K562 (cell line): ENCODE measurements around the gene LTBP1. TPM values are rescaled to one million over a fixed set of nuclear protein-coding genes. Genes with fewer than 3 reads are reported as not detected.

ENCODE experiments used
- ATAC-seq: fragments of 200-7000 bp; cut with Tn5 transposase; 3 replicates; pipeline ENCODE4 v1.9.1; 2020; ENCODE audit warnings: moderate library complexity
- BruUV-seq: library from RNA; stranded (reverse); fragments of 400-500 nt; replicated peaks from 2 replicates; lab custom pipeline; 2021; lab: Mats Ljungman, UMichigan
- CTCF ChIA-PET: fragments of 300-600 bp; formaldehyde crosslinking; extraction: SDS; loops from one replicate; lab custom pipeline; 2021; ENCODE audit warnings: low intra/inter-chr PET ratio; lab: Yijun Ruan, JAX
- POLR2A ChIA-PET: fragments of 300-600, 350-650 bp; sonication (Branson Sonifier 250); formaldehyde crosslinking; extraction: SDS; loops from one replicate; lab custom pipeline; 2021; ENCODE audit warnings: antibody characterized with exemption, inconsistent platforms; lab: Yijun Ruan, JAX
- DNase-seq, 4 experiments: peaks; one replicate each; pipeline versions ENCODE4 v3.0.0 to v3.0.0-alpha.2; 2011 to 2018; ENCODE audit warnings: low spot score in 3 of 4, mixed read lengths in 3 of 4; ENCODE audit errors: extremely low read depth in 1 of 4
- FAIRE-seq: peaks from 2 replicates; lab custom pipeline; 2011; peaks lifted over from hg19 to GRCh38; lab: Jason Lieb, UNC
- H2AFZ ChIP-seq: 2 replicates; pipeline ENCODE4 v1.6.0; 2011; ENCODE audit warnings: low read depth, low read length, control low read depth, inconsistent platforms
- H3K27ac ChIP-seq: fragments of 200-600 bp; 3 replicates; pipeline ENCODE4 v1.8.0; 2011; ENCODE audit warnings: low read depth, mild to moderate bottlenecking, control low read depth, inconsistent platforms, low read length, moderate library complexity, mixed read lengths; ENCODE audit errors: extremely low read depth
- H3K27me3 ChIP-seq, 2 experiments: fragments of 300-600 bp in 1 of 2; 2 replicates in 1 of 2; 3 replicates in 1 of 2; pipeline versions ENCODE4 v1.6.0 to v1.8.0; 2011; ENCODE audit warnings: inconsistent platforms in 2 of 2, low read length in 2 of 2, mild to moderate bottlenecking in 1 of 2, mixed read lengths in 1 of 2, moderate library complexity in 1 of 2; ENCODE audit not compliant: control insufficient read depth in 2 of 2, insufficient read depth in 2 of 2
- H3K36me3 ChIP-seq: fragments of 300-600 bp; 3 replicates; pipeline ENCODE4 v1.8.0; 2011; ENCODE audit warnings: mild to moderate bottlenecking, low read length, inconsistent platforms; ENCODE audit not compliant: control insufficient read depth, insufficient read depth
- H3K4me1 ChIP-seq, 2 experiments: fragments of 200-600 bp in 1 of 2; replicated peaks in 1 of 2; 2 replicates in 1 of 2; 3 replicates in 1 of 2; pipeline versions ENCODE4 v1.5.1 to v1.8.0; 2011; ENCODE audit warnings: inconsistent platforms in 2 of 2, low read length in 2 of 2, mild to moderate bottlenecking in 1 of 2, mixed read lengths in 1 of 2, moderate library complexity in 1 of 2; ENCODE audit not compliant: control insufficient read depth in 2 of 2, insufficient read depth in 2 of 2
- H3K4me2 ChIP-seq: 2 replicates; pipeline ENCODE4 v1.6.1; 2011; ENCODE audit warnings: low read length, control low read depth, inconsistent platforms, mixed read lengths; ENCODE audit not compliant: insufficient read depth
- H3K4me3 ChIP-seq: fragments of 200-600 bp; sonication (generic), shearing (Covaris generic); 2 replicates; pipeline ENCODE4 v1.5.1; 2016; ENCODE audit warnings: control low read depth, inconsistent platforms
- H3K79me2 ChIP-seq: fragments of 200-600 bp; 3 replicates; pipeline ENCODE4 v1.8.0; 2011; ENCODE audit warnings: low read length, inconsistent platforms; ENCODE audit not compliant: control insufficient read depth, insufficient read depth
- H3K9ac ChIP-seq, 2 experiments: 2 replicates each; pipeline versions ENCODE4 v1.6.0 to v1.6.1; 2011; ENCODE audit warnings: low read depth in 2 of 2, low read length in 2 of 2, control low read depth in 1 of 2, inconsistent platforms in 1 of 2, mild to moderate bottlenecking in 1 of 2, mixed read lengths in 1 of 2; ENCODE audit not compliant: insufficient read depth in 1 of 2
- H3K9me1 ChIP-seq: one replicate; pipeline ENCODE4 v1.6.0; 2011; ENCODE audit warnings: inconsistent platforms, mild to moderate bottlenecking, low read length, moderate library complexity; ENCODE audit not compliant: control insufficient read depth, insufficient read depth
- H3K9me3 ChIP-seq: replicated peaks from 2 replicates; pipeline ENCODE4 v1.5.1; 2011; ENCODE audit warnings: low read depth, low read length, inconsistent platforms; ENCODE audit not compliant: control insufficient read depth, insufficient read depth
- H4K20me1 ChIP-seq: replicated peaks from 2 replicates; pipeline ENCODE4 v1.6.1; 2011; ENCODE audit warnings: low read length, inconsistent platforms, mixed read lengths; ENCODE audit not compliant: control insufficient read depth, insufficient read depth
- CTBP1 ChIP-seq: fragments of 450-650 bp; IDR thresholded peaks from 2 replicates; pipeline ENCODE4 v1.6.1; 2016; ENCODE audit warnings: borderline replicate concordance
- GATAD2B ChIP-seq: fragments of 450-650 bp; IDR thresholded peaks from 2 replicates; pipeline ENCODE4 v1.6.1; 2017; ENCODE audit warnings: mild to moderate bottlenecking, borderline replicate concordance
- MIER1 ChIP-seq: fragments of 450-650 bp; IDR thresholded peaks from 2 replicates; pipeline ENCODE4 v1.6.1; 2016; ENCODE audit warnings: antibody characterized with exemption, mild to moderate bottlenecking, low read depth
- NFRKB ChIP-seq: fragments of 450-650 bp; IDR thresholded peaks from 2 replicates; pipeline ENCODE4 v1.6.1; 2016; ENCODE audit warnings: low read depth
- SMAD1 ChIP-seq: fragments of 150-350 bp; IDR thresholded peaks from 2 replicates; pipeline ENCODE4 v1.6.1; 2014; ENCODE audit warnings: low read length, low read depth; ENCODE audit not compliant: partially characterized antibody
- ZNF146 ChIP-seq: IDR thresholded peaks from one replicate; pipeline ENCODE4 v1.6.1; 2018; ENCODE audit warnings: missing compliant biosample characterization; ENCODE audit not compliant: unreplicated experiment
- WGBS: fragments of 100-300 bp; shearing (Covaris generic); methylation state at CpG from one replicate; pipeline ENCODE4 v1.1.6; 2016; ENCODE audit warnings: low coverage, mixed read lengths; ENCODE audit not compliant: insufficient coverage; ENCODE audit errors: missing lambda C conversion rate; 5-methylcytosine and 5-hydroxymethylcytosine counted together
- in situ Hi-C: fragments of 300-500 bp; cut with MboI; formaldehyde crosslinking; loops from 4 replicates; pipeline ENCODE4 v1.15.0; 2018; ENCODE audit warnings: inconsistent platforms, mixed read lengths
- intact Hi-C: fragments of 100-400 bp; cut with micrococcal nuclease; formaldehyde crosslinking; loops from 2 replicates; pipeline ENCODE4 v1.14.2; 2022
- polyA plus RNA-seq, 8 experiments: library from polyadenylated mRNA; depleted of rRNA in 4 of 8; stranded (reverse) in 5 of 8; unstranded in 3 of 8; fragments of >200 nt; fragmentation: Nextera tagmentation in 2 of 8; fragmentation: Illumina TruSeq in 1 of 8; extraction: Ambion mirVana in 2 of 8; extraction: Trizol in 1 of 8; gene quantifications; 2 replicates each; pipeline versions ENCODE4 v1.2.1 to v1.2.3, GENCODE V29; 2011 to 2014; ENCODE audit warnings: inconsistent platforms in 1 of 8, missing spikeins in 1 of 8
- total RNA-seq, 7 experiments: library from RNA; depleted of rRNA in 6 of 7; stranded (reverse); fragments of >200 nt in 6 of 7; fragmentation: Illumina TruSeq in 2 of 7; extraction: Trizol in 2 of 7; gene quantifications; 2 replicates each; pipeline versions ENCODE4 v1.2.1 to v1.2.3, GENCODE V29; 2011 to 2021; ENCODE audit warnings: low replicate concordance in 1 of 7
- TF ChIP-seq, protein P1 (sequence below), 2 experiments: IDR thresholded peaks; 2 replicates each; pipeline ENCODE4 v1.6.1; 2012; ENCODE audit warnings: improper control_type of control experiment in 2 of 2, low read depth in 2 of 2, low read length in 2 of 2, borderline replicate concordance in 1 of 2
- TF ChIP-seq, protein P2 (sequence below): fragments of 150-350 bp; conservative IDR thresholded peaks from 2 replicates; pipeline ENCODE4 v1.6.1; 2014; ENCODE audit warnings: low read length

LTBP1 gene
- total and polyA plus RNA-seq, 9 of the 15 experiments (the other 6 are each of a cell fraction or from before 2014, with no cell fraction given), result 3.6 to 16.4 (median 8.5) TPM

- ChIA-PET CTCF (no interaction called here), POLR2A (interaction anchor here (0.6 to 1.3 kb wide), 3 partner anchors 10 to 397 kb away, joined by 3 read pairs; no protein-coding TSS in a partner anchor)
- H3K79me2 ChIP-seq, result no peaks in the 10 kb centered on the region
- in situ Hi-C loops, result no loop called here
- H3K9me1 ChIP-seq, result no peaks in the 10 kb centered on the region
- FAIRE-seq (no peak), ATAC-seq (peak; percentile 32), DNase-seq (no peak)
- H4K20me1 ChIP-seq, result no peaks in the 10 kb centered on the region
- no peak overlapping the region for H2AFZ ChIP-seq
- intact Hi-C loops, result loop anchor here (1.0 kb wide), 1 partner anchor 42 kb away; no protein-coding TSS in a partner anchor
- no peaks in the 10 kb centered on the region; a peak in 3 of 5 replicates for H3K4me1 ChIP-seq
- H3K4me2 ChIP-seq, result no peak overlapping the region
- no peaks in the 10 kb centered on the region for H3K36me3 ChIP-seq
- BruUV-seq, result no TSS peak
- H3K9ac ChIP-seq, result peak overlapping the region in 1 of 2 experiments; percentile 59; a peak in 1 of 4 replicates
- no peaks in the 10 kb centered on the region; a peak in 1 of 5 replicates for H3K27me3 ChIP-seq
- no peaks in the 10 kb centered on the region for H3K9me3 ChIP-seq
- WGBS, result 30% methylated on average over 1 of the region's 1 CpG
- TF ChIP-seq, protein P1, sequence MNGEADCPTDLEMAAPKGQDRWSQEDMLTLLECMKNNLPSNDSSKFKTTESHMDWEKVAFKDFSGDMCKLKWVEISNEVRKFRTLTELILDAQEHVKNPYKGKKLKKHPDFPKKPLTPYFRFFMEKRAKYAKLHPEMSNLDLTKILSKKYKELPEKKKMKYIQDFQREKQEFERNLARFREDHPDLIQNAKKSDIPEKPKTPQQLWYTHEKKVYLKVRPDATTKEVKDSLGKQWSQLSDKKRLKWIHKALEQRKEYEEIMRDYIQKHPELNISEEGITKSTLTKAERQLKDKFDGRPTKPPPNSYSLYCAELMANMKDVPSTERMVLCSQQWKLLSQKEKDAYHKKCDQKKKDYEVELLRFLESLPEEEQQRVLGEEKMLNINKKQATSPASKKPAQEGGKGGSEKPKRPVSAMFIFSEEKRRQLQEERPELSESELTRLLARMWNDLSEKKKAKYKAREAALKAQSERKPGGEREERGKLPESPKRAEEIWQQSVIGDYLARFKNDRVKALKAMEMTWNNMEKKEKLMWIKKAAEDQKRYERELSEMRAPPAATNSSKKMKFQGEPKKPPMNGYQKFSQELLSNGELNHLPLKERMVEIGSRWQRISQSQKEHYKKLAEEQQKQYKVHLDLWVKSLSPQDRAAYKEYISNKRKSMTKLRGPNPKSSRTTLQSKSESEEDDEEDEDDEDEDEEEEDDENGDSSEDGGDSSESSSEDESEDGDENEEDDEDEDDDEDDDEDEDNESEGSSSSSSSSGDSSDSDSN (IDR thresholded peaks at IDR 0.05; ENCODE audit: borderline replicate concordance in 1 of 2, low read depth in 2 of 2, low read length in 2 of 2), result no peak
- TF ChIP-seq ZNF146 (CRISPR knock-in tag) (no peak), CTBP1 (no peak), GATAD2B (no peak), SMAD1 (no peak), MIER1 (no peak), NFRKB (no peak)
- TF ChIP-seq, protein P2, sequence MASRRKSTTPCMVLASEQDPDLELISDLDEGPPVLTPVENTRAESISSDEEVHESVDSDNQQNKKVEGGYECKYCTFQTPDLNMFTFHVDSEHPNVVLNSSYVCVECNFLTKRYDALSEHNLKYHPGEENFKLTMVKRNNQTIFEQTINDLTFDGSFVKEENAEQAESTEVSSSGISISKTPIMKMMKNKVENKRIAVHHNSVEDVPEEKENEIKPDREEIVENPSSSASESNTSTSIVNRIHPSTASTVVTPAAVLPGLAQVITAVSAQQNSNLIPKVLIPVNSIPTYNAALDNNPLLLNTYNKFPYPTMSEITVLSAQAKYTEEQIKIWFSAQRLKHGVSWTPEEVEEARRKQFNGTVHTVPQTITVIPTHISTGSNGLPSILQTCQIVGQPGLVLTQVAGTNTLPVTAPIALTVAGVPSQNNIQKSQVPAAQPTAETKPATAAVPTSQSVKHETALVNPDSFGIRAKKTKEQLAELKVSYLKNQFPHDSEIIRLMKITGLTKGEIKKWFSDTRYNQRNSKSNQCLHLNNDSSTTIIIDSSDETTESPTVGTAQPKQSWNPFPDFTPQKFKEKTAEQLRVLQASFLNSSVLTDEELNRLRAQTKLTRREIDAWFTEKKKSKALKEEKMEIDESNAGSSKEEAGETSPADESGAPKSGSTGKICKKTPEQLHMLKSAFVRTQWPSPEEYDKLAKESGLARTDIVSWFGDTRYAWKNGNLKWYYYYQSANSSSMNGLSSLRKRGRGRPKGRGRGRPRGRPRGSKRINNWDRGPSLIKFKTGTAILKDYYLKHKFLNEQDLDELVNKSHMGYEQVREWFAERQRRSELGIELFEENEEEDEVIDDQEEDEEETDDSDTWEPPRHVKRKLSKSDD, result no peak
- H3K4me3 ChIP-seq, result no peak overlapping the region
- H3K27ac ChIP-seq, result no peak overlapping the region
Observed at GRCh38 chr2:33008716-33009115, 62.0 kb downstream of the LTBP1 start.
